ENCODE measurements around the gene PKD2L1. TPM values are rescaled to one million over a fixed set of nuclear protein-coding genes. Genes with fewer than 3 reads are reported as not detected.
A peak's percentile ranks its signal among the peaks of the same experiment; 100 is the strongest.

The PKD2L1 gene
- total and polyA plus RNA-seq, 2 of the 8 experiments (the other 6 are each of a cell fraction or from before 2014, with no cell fraction given): 0.20 to 0.33 TPM

DNA sequence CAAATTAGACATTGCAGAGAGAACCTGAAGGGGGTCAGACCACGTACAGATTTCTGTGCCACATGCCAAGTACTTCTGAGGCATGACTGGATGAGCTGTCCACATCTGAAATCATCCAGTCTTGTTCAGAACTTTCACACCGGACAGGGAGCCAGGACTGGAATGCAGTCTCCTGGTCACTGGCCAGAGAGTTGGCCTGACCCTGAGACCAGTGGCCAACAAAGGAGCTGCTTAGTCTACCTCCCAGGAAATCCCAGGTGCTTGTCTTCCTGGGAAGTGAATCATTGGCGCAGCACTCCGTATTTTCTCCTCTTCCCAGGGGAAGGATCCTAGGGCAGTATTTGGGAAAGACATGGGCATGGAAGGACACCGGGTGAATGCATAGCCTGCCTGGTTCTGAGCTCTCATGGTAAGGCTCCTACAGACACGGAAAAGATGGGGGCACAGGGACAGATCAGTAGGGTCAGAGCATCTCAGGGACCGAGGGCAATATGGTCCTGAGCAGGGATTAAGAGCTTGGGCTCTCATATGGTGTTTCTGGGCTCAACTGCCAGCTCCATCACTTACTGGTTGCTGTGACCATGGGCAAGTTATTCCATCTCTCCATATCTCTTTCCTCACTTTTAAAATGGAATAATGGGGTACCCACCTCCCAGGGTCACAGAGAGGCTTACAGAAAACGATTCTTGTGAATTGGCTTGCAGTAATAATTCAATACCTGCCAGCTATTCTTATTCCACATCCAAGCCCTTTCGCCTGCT, 15.7 kb upstream of the PKD2L1 start:
- H3K9me3 ChIP-seq (ENCODE audit: insufficient read depth in 2 of 2, low read depth in 1 of 2, low read length in 1 of 2): no peaks in the 10 kb centered on the region
- H3K9ac ChIP-seq (replicated peaks in 1 of 4; ENCODE audit: extremely low read depth in 1 of 4, low read depth in 3 of 4, low read length in 3 of 4): peak overlapping the region in 3 of 4 experiments; percentile 15 to 85 (median 82); a peak in 6 of 7 replicates
- POLR2A ChIA-PET (ENCODE audit: partially characterized antibody): interaction anchor here (0.6 to 9.6 kb wide), 14 partner anchors 10 to 140 kb away, joined by 3 to 103 read pairs (median 4); no protein-coding TSS in a partner anchor
- peaks cover 11 to 32% (median 23%) of the 10 kb centered on the region in 4 experiments for H3K4me1 ChIP-seq (replicated peaks in 1 of 4; ENCODE audit: control insufficient read depth in 3 of 4, insufficient read depth in 4 of 4, low read length in 3 of 4)
- H4K5ac ChIP-seq (ENCODE audit: insufficient read length, low read depth, low read length): peak overlapping the region; percentile 3
- H3K79me1 ChIP-seq (ENCODE audit: low read depth, low read length): peaks cover 10% of the 10 kb centered on the region; the same call in 1 of the 2 replicates
- H4K20me1 ChIP-seq (replicated peaks in 1 of 2; ENCODE audit: control insufficient read depth in 1 of 2, insufficient read depth in 2 of 2, low read length in 2 of 2): peaks cover 21 to 29% of the 10 kb centered on the region in 2 experiments
- H3K4me3 ChIP-seq (ENCODE audit: extremely low read depth in 1 of 4, insufficient read depth in 2 of 4, low read depth in 3 of 4, low read length in 4 of 4): peak overlapping the region; percentile 85 to 95 (median 90)
- H3K27ac ChIP-seq (ENCODE audit: low read depth, low read length): no peak overlapping the region
- H2BK5ac ChIP-seq (ENCODE audit: low read depth, low read length): peak overlapping the region; percentile 94; the same call in 1 of the 2 replicates
- H3K4me2 ChIP-seq (ENCODE audit: insufficient read depth in 1 of 2, low read depth in 2 of 2, low read length in 2 of 2): peak overlapping the region; percentile 85 to 97
- no peak overlapping the region for H3K23ac ChIP-seq (ENCODE audit: insufficient read length)
- no peak for DNase-seq (ENCODE audit: low read depth in 1 of 2, low spot score in 2 of 2)
- H2AFZ ChIP-seq (ENCODE audit: low read length): no peak overlapping the region
- no peaks in the 10 kb centered on the region for H3K27me3 ChIP-seq (replicated peaks in 1 of 4; ENCODE audit: control insufficient read depth in 3 of 4, extremely low read depth in 1 of 4, insufficient read depth in 3 of 4, low read length in 3 of 4)
- H4K91ac ChIP-seq (replicated peaks; ENCODE audit: insufficient read length, low read length): peak overlapping the region; percentile 17
- no peak for FAIRE-seq
- peaks cover 32 to 44% of the 10 kb centered on the region in 2 experiments for H3K79me2 ChIP-seq (ENCODE audit: control insufficient read depth in 1 of 2, insufficient read depth in 2 of 2, low read length in 2 of 2)
- H2BK20ac ChIP-seq (ENCODE audit: low read length): peak overlapping the region; percentile 11; the same call in 1 of the 2 replicates
- peak overlapping the region; percentile 48; the same call in 1 of the 2 replicates for H2BK15ac ChIP-seq (ENCODE audit: low read length)
- no peak overlapping the region; the same call in 1 of the 2 replicates for H4K8ac ChIP-seq (ENCODE audit: extremely low read depth, insufficient read depth, low read length)
- H3K56ac ChIP-seq (replicated peaks; ENCODE audit: insufficient read length, low read depth, low read length): peak overlapping the region; percentile 89
- peak overlapping the region; percentile 80 for H3K18ac ChIP-seq (ENCODE audit: extremely low read depth, low read length)
- peak overlapping the region; percentile 53 for H2BK12ac ChIP-seq (ENCODE audit: low read depth, low read length)
- peak overlapping the region; percentile 1 for H2BK120ac ChIP-seq (replicated peaks; ENCODE audit: low read depth, low read length)
- peak overlapping the region; percentile 0 for H3K4ac ChIP-seq (replicated peaks; ENCODE audit: insufficient read length, low read depth, low read length)
- no peak overlapping the region for H3K14ac ChIP-seq (ENCODE audit: insufficient read length)
- peaks cover 19 to 29% (median 25%) of the 10 kb centered on the region in 4 experiments for H3K36me3 ChIP-seq (ENCODE audit: control insufficient read depth in 2 of 4, insufficient read depth in 4 of 4, low read length in 3 of 4)
- peaks cover 19% of the 10 kb centered on the region for H3K23me2 ChIP-seq (ENCODE audit: low read depth, low read length)
- WGBS, 2 experiments (ENCODE audit: extremely low coverage in 1 of 2, insufficient coverage in 1 of 2, insufficient read length in 1 of 2, insufficient replicate concordance in 2 of 2, low coverage in 1 of 2, low lambda C conversion rate in 2 of 2, missing lambda C conversion rate in 1 of 2): 49% methylated on average over 9 of the region's 9 CpGs; no CpG with 5 or more reads in 1 of the 2 experiments
- H2AK5ac ChIP-seq (ENCODE audit: low read depth, low read length): peak overlapping the region; percentile 87; the same call in 1 of the 2 replicates
- CTCF ChIA-PET (ENCODE audit: partially characterized antibody): interaction anchor here (0.7 to 21.7 kb wide), 13 partner anchors 8 to 190 kb away, joined by 3 to 226 read pairs (median 5); partner anchors contain the start of genes HIF1AN and SEC31B
- no peak for TF ChIP-seq HDAC6 (IDR thresholded peaks at IDR 0.05; ENCODE audit: low read depth, low read length)
- no peak for TF ChIP-seq ATF3 (IDR thresholded peaks at IDR 0.05; ENCODE audit: insufficient read depth, low read depth, low read length)
- TF ChIP-seq CREB1 (IDR thresholded peaks at IDR 0.05): no peak
- TF ChIP-seq, protein P1, sequence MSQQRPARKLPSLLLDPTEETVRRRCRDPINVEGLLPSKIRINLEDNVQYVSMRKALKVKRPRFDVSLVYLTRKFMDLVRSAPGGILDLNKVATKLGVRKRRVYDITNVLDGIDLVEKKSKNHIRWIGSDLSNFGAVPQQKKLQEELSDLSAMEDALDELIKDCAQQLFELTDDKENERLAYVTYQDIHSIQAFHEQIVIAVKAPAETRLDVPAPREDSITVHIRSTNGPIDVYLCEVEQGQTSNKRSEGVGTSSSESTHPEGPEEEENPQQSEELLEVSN (IDR thresholded peaks at IDR 0.05): no peak
- TF ChIP-seq CEBPB (IDR thresholded peaks at IDR 0.05; ENCODE audit: low read depth, low read length): no peak
- TF ChIP-seq SAP30 (IDR thresholded peaks at IDR 0.05; ENCODE audit: insufficient read depth, insufficient replicate concordance, low read length): no peak
- TF ChIP-seq TEAD4 (IDR thresholded peaks at IDR 0.05; ENCODE audit: low read depth, low read length): 0 out of 2 replicates have a peak, but pooled peaks have one; percentile 5
- no peak for TF ChIP-seq SP4 (IDR thresholded peaks at IDR 0.05; ENCODE audit: low read length)
- no peak for TF ChIP-seq MAFK (IDR thresholded peaks at IDR 0.05; ENCODE audit: low read depth, low read length)
- peak; percentile 4 for TF ChIP-seq KDM4A (IDR thresholded peaks at IDR 0.05; ENCODE audit: low read depth, low read length, severe bottlenecking)

Data from H1 (cell line).